GM12878 (cell line): ENCODE results near the gene CDH4. TPM values are rescaled to one million over a fixed set of nuclear protein-coding genes. Genes with fewer than 3 reads are reported as not detected.

Source experiments
- BCL3 ChIP-seq: IDR thresholded peaks from 2 replicates; pipeline ENCODE4 v1.6.1; 2011; ENCODE audit warnings: borderline replicate concordance, low read depth, mild to moderate bottlenecking, moderate library complexity, low read length; ENCODE audit not compliant: insufficient read depth, poor library complexity, severe bottlenecking
- EED ChIP-seq: sonication (generic); IDR thresholded peaks from 2 replicates; pipeline ENCODE4 v1.6.1; 2016; ENCODE audit warnings: antibody characterized with exemption, low read depth
- POLR2AphosphoS5 ChIP-seq: IDR thresholded peaks from 2 replicates; pipeline ENCODE4 v1.6.1; 2011; ENCODE audit warnings: mild to moderate bottlenecking, low read length, inconsistent platforms
- PRDM15 ChIP-seq: fragments of 450-650 bp; formaldehyde crosslinking; IDR thresholded peaks from 2 replicates; pipeline ENCODE4 v1.4.0; 2020; ENCODE audit warnings: mild to moderate bottlenecking, moderate library complexity
- RAD21 ChIP-seq: IDR thresholded peaks from 2 replicates; pipeline ENCODE4 v1.6.1; 2011; ENCODE audit warnings: mild to moderate bottlenecking, low read depth, low read length, moderate library complexity; ENCODE audit not compliant: insufficient read depth
- REST ChIP-seq: IDR thresholded peaks from 2 replicates; pipeline ENCODE4 v1.6.1; 2012; ENCODE audit warnings: mild to moderate bottlenecking, low read depth, low read length
- SKIL ChIP-seq: fragments of 450-650 bp; IDR thresholded peaks from 2 replicates; pipeline ENCODE4 v1.6.1; 2017; ENCODE audit warnings: mild to moderate bottlenecking, low read depth, inconsistent platforms; ENCODE audit not compliant: poor library complexity, severe bottlenecking
- SMAD1 ChIP-seq: fragments of 450-650 bp; IDR thresholded peaks from 2 replicates; pipeline ENCODE4 v1.6.1; 2018; ENCODE audit warnings: mild to moderate bottlenecking, low read depth; ENCODE audit not compliant: partially characterized antibody
- TAF1 ChIP-seq: IDR thresholded peaks from 2 replicates; pipeline ENCODE4 v1.6.1; 2011; ENCODE audit warnings: mild to moderate bottlenecking, low read depth, low read length, borderline replicate concordance
- TBL1XR1 ChIP-seq: IDR thresholded peaks from 2 replicates; pipeline ENCODE4 v1.6.1; 2012; ENCODE audit warnings: low read depth, low read length, improper control_type of control experiment
- YBX1 ChIP-seq: fragments of 450-650 bp; IDR thresholded peaks from 2 replicates; pipeline ENCODE4 v1.6.1; 2016; ENCODE audit warnings: antibody characterized with exemption
- polyA plus RNA-seq, 11 experiments: library from polyadenylated mRNA; depleted of rRNA in 4 of 11; unstranded in 6 of 11; stranded (reverse) in 5 of 11; fragments of >200 nt; fragmentation: Nextera tagmentation in 4 of 11; fragmentation: Illumina TruSeq in 1 of 11; extraction: Ambion mirVana in 4 of 11; extraction: Trizol in 1 of 11; gene quantifications; 1 replicate in 1 of 11; 2 replicates in 10 of 11; pipeline versions ENCODE4 v1.2.1 to v1.2.3, GENCODE V29; 2011 to 2016; ENCODE audit warnings: inconsistent platforms in 2 of 11, missing spikeins in 2 of 11, low read depth in 1 of 11
- total RNA-seq, 4 experiments: library from RNA; depleted of rRNA in 3 of 4; stranded (reverse); fragments of >200 nt in 3 of 4; fragmentation: Illumina TruSeq in 1 of 4; extraction: Trizol in 1 of 4; gene quantifications; 2 replicates each; pipeline versions ENCODE4 v1.2.1 to v1.2.3, GENCODE V29; 2013 to 2021

The CDH4 gene
- total and polyA plus RNA-seq, 10 of the 15 experiments (the other 5 are each of a cell fraction or from before 2014, with no cell fraction given): not detected

- TF ChIP-seq POLR2AphosphoS5: no peak
- TF ChIP-seq TBL1XR1: no peak
- TF ChIP-seq SMAD1: no peak
- no peak for TF ChIP-seq PRDM15 (CRISPR knock-in tag)
- TF ChIP-seq REST: no peak
- no peak for TF ChIP-seq RAD21
- TF ChIP-seq EED: no peak
- no peak for TF ChIP-seq YBX1
- TF ChIP-seq SKIL: no peak
- no peak for TF ChIP-seq BCL3
- TF ChIP-seq TAF1: no peak
- TF ChIP-seq, all 136 proteins: peak for 0
Observed at GRCh38 chr20:61308477-61308774, 56.4 kb downstream of the CDH4 start (continued).
